ENCODE results near the gene VRK2. TPM values are rescaled to one million over a fixed set of nuclear protein-coding genes. Genes with fewer than 3 reads are reported as not detected.
A peak's percentile ranks its signal among the peaks of the same experiment; 100 is the strongest.

The VRK2 gene
- total and polyA plus RNA-seq, 10 of the 15 experiments (the other 5 are each of a cell fraction or from before 2014, with no cell fraction given): 26.5 to 78.0 (median 57.3) TPM

GRCh38 chr2:58046335-58046584 lies 346 bp upstream of the VRK2 start (continued):
- TF ChIP-seq MTA2 (IDR thresholded peaks at IDR 0.05; ENCODE audit: low read depth) (no peak), RUNX3 (IDR thresholded peaks at IDR 0.05; ENCODE audit: low read length) (peak; percentile 54), RELA (IDR thresholded peaks at IDR 0.05; ENCODE audit: borderline replicate concordance, partially characterized antibody) (peak; percentile 8), MXI1 (IDR thresholded peaks at IDR 0.05; ENCODE audit: low read depth, low read length) (no peak), SKIL (IDR thresholded peaks at IDR 0.05; ENCODE audit: low read depth, poor library complexity, severe bottlenecking) (peak; percentile 32), RCOR1 (conservative IDR thresholded peaks at IDR 0.05; ENCODE audit: low read depth, low read length) (no peak), CREB1 (IDR thresholded peaks at IDR 0.05; ENCODE audit: low read depth) (no peak), BRCA1 (IDR thresholded peaks at IDR 0.05; ENCODE audit: low read depth, low read length) (no peak), ZNF687 (IDR thresholded peaks at IDR 0.05) (0 out of 2 replicates have a peak, but pooled peaks have one; percentile 66), GABPA (IDR thresholded peaks at IDR 0.05; ENCODE audit: low read depth) (no peak), WRNIP1 (IDR thresholded peaks at IDR 0.05; ENCODE audit: borderline replicate concordance, low read depth, low read length) (no peak), SREBF1 (IDR thresholded peaks at IDR 0.05; ENCODE audit: low read length) (no peak), POLR2AphosphoS5 (IDR thresholded peaks at IDR 0.05; ENCODE audit: low read length) (peak; percentile 92; the same call in 1 of the 2 replicates), NFYA (IDR thresholded peaks at IDR 0.05; ENCODE audit: borderline replicate concordance, low read depth, low read length) (no peak)
